Hepatic stellate cell (primary cell): Measurements from ENCODE around the gene TMED6.
A peak's percentile ranks its signal among the peaks of the same experiment; 100 is the strongest.
"Not testable (repeated sequence)": the region's sequence is repeated elsewhere in the genome, so short reads cannot be mapped to it uniquely, and the experiment has no call there.

Source experiments
- DNase-seq: peaks from one replicate; pipeline ENCODE4 v3.0.0; 2011; ENCODE audit warnings: low spot score

TMED6 gene

DNA sequence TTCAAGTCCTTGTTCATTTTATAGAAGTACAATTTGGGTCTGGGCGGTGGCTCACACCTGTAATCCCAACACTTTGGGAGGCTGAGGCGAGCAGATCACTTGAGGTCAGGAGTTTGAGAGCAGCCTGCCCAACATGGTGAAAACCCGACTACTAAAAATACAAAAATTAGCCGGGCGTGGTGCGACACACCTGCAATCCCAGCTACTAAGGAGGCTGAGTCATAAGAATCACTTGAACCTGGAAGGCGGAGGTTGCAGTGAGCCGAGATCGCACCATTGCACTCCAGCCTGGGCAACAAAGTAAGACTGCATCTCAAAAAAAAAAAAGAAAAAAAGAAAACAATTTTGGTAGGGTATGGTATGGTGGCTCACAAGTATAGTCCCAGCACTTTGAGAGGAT, 8.5 kb upstream of the TMED6 start:
- not testable (repeated sequence) for DNase-seq

DNA sequence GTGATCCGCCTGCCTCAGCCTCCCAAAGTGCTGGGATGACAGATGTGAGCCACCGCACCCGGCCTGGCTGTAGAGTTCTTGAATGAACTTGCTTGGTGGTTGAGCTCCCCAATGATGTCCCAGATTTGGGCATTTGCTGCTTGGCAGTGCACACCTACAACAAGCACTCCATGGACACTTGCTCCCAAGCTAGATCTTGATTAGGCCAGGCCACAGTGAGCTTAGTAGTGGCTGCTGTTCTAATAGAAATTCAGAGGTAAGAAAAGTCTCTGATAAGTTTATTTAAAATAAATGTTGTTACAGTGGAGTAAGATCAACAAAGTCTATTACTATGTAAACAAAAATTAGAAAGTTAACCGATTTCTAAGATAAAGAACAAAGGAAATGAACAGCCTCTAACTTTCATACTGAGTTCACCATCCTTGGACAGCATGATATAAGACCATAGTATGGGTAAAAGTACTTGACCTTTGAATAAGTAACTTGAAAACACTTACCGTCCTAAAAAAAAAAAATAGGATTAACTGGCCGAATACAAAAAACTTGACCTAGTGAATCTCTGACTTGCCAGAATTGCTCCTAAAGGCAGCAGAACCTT, 951 bp downstream of the TMED6 start:
- DNase-seq: no peak

DNA sequence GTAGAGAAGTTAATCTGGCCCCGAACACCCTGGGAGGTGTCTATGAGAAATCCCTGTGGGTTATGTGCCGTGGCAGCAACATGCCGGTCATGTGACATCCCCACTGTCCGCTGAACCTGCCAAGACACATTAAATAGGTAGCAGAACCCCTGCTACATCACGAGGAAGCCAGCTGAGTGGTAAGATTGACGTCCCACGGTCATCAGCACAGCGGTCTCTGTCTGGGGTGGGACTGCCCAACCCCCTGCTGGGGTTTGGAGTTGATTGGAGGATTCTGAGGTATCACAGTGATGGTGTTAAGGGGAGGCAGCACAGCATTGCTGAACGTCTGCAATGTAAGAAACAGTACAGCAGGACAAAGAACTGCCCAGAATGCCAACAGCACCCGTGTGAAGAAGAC, 2.0 kb downstream of the TMED6 start:
- DNase-seq: no peak

DNA sequence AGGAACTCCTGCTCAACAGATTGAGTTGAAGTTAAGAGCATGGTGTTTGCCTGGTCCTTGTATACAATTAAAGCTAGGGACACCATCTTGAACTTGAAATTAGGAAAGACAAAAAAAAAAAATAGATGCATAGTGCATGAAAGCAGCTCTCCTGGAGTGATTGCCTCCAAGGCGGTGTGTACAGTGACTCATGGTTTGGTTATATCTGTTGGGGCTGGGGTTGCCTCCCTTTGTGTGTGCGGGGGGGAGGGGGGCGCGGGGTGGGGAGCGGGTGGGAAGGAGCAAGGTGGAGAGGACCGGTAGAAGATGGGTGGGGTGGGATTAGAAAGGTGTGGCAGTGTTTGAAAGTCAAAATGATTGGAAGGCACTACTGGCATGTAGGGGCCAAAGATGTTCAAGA, 3.4 kb downstream of the TMED6 start:
- DNase-seq: no peak

DNA sequence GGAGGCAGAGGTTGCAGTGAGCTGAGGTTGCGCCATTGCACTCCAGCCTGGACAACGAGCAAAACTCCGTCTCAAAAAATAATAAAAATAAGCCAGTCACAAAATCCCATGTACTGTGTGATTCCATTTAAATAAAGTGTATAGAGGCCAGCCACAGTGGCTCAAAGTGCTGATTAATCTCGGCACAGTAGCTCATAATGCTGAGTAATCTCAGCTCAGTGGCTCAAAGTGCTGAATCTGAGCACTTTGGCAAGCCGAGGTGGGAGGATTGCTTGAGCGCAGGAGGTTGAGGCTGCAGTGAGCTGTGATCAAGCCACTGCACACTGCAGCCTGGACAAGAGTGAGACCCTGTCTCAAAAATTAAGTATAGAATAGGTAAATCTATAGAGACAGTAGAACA, 4.9 kb downstream of the TMED6 start:
- no peak for DNase-seq

DNA sequence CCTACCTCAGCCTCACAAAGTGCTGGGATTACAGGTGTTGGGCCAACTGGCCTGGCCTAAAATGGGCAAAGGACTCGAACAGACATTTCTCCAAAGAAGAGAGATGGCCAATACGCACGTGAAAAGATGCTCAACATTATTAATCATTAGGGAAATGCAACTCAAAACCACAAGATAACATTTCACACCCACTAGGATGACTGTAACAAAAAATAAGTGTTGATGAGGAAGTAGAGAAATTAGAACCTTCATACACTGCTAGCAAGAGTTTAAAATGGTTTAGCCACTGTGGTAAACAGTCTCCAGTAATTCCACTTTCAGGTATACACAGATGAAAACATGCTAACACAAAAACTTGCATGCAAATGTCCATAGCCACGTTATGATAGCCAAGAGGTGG, 5.7 kb downstream of the TMED6 start:
- no peak for DNase-seq

DNA sequence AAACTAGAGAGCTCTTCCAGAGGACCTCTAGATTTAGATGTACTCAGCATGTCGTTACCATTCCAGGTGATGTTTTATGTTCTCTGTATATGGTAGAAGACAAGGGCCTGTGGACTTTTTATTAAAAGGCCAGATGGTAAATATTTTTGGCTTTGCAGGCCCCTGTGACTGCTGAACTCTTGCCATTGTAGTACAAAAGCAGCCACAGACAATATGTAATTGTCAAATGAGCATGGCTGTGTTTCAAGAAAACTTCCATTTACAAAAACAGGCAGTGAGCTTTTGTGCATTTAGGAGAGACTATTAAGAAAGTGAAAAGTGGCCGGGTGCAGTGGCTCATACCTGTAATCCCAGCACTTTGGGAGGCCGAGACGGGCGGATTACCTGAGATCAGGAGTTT, 7.4 kb downstream of the TMED6 start:
- DNase-seq: no peak

DNA sequence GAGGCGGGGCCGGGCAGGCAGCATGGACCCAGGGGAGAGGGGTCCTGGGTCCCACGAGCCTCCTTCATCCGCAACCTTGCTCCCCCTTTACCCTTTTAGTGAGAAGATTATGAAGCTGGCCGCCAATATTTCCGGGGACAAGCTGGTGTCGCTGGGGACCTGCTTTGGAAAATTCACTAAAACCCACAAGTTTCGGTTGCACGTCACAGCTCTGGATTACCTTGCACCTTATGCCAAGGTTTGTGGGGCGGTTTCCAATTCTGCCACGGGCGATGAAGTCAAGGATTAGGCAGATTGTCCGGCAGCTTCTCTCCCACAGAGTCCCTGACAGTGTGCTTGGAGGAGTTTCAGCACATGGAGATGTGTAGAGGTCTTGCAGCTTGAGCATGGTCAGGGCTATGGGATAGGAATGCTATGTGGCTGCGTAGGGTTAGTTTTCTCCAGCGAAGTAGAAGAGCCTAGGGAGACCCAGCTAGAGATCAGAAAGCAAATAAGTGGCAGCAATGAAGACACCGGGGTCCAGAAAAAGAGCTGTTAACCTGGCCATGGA, 11.4 kb downstream of the TMED6 start:
- no peak for DNase-seq

DNA sequence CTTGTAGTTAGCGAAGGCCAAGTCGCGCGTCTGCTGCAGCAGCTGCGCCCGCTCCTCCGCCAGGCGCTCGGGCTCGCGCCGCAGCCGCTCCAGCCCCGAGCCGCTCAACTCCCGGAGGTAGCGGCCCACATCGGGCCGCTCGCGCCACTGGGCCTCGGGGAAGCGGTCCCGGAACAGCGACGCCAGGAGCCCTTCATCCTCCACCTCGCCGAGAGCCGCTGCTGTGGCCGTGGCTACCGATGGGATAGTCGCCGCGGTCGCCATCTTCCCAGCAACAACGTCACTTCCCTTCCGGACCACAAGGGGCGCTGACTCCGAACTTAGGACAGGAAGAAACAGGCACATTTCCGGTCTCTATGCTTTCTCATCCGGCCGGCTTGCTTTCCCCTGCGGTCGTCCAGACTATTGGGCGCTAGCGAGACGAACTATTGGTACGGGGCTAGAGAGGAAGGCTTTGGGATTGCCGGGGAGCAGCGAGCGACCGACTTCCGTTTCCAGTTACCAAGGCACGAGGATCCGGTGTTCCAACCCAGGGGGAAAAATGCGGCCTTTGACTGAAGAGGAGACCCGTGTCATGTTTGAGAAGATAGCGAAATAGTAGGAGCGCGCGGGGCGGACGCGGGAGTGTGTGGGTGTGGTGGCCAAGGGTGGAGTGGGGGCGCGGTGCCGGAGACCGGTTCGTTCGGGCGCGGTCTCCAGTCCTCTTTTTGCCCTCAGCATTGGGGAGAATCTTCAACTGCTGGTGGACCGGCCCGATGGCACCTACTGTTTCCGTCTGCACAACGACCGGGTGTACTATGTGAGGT, 12.1 kb downstream of the TMED6 start, which contains the start of the genes COG8 and NIP7:
TSS of gene COG8 (minus strand) at position 276 of the 806 bp plus-strand sequence. CDS start at position 264, 12 bp downstream.
TSS of gene NIP7 (plus strand) at position 484 of the 806 bp plus-strand sequence. CDS start at position 542, 58 bp downstream.
- DNase-seq: peak; percentile 95

DNA sequence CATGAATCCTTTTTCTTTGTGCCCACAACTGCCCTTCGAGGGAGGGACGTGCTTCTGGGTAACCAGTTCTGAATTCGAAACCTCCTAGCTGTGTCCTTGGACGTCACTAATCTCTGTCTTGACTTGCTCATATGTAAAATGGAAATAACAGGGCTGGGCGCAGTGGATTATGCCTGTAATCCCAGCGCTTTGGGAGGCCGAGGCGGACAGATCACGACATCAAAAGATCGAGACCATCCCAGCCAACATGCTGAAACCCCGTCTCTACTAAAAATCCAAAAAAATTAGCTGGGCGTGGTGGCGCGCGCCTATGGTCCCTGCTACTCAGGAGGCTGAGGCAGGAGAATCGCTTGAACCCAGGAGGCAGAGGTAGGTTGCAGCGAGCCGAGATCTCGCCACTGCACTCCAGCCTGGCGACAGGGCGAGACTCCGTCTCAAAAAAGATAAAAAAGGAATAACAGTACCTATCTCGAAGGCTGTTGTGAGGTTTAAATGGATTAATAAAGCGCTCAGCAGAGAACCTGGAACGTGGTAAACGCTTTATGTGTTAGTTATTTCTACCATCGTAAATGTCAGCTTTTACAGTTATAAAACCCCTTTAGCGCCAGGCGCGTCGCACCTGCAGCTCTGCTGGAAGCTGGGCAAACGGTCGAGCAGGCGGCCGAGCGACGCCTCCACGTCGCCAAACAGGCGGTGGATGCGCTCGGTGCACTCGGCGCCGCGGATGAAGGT, 12.9 kb downstream of the TMED6 start:
- DNase-seq: no peak

DNA sequence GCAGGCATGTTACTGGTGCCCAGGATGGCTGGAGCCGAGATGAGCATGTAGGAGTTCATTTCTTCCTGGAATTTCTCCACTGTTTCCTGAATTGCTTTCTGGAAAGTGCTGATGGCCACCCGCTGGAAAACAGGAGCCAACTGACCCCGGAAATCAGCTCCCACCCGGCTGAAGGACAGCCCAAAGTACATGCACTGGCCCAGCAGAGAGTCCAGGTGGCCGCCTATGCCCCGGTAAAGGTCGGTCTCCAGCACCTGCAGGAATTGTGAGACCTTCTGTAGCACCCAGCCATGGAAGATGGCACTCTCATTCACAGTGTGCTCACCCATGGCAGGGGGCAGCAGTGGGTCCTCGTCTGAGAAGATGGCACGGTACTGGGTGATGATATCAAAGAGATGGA, 16.9 kb downstream of the TMED6 start:
- DNase-seq: no peak

DNA sequence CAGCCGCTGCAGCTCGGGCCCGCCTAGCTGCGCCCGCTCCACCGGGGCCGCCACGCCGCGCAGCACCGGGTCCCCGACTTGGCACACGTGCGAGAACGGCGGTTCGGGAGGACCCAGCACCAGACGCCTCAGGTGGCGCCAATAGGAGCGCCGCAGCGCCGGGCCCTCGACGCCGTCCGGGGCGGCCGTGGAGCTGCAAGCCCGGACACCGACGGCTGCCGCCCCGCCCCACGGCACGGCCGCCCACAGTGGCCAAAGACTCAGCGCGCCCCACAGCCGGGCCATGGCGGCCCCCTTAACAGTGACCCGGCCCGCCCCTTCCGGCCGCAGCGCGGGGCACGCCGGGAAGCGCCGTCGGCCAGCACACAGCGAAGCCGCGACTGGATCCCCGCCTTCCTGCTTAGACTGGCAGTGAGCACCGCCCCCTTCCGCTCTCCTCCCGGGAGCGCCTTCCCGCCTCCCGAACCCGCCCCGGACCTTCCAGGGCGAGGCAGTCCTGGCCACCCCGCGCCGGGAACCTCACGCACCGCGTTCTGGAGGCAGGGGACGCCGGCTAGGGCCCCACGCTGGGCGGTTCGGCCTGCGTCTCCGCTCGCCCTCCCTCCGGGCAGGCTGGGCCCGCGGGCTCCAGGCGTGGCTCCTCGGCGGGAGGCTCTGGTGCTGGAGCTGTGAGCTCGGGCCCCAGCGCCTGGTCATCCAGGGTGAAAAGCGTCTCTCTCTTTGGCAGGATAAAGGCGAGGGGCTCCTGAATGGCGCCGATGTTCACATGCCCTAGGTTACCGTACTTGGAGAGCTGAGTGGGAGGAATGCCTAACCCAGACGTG, 21.1 kb downstream of the TMED6 start, which contains the start of gene PDF:
TSS of gene PDF (minus strand) at position 303 of the 824 bp plus-strand sequence. CDS start at position 285, 18 bp downstream.
- peak; percentile 96 for DNase-seq

DNA sequence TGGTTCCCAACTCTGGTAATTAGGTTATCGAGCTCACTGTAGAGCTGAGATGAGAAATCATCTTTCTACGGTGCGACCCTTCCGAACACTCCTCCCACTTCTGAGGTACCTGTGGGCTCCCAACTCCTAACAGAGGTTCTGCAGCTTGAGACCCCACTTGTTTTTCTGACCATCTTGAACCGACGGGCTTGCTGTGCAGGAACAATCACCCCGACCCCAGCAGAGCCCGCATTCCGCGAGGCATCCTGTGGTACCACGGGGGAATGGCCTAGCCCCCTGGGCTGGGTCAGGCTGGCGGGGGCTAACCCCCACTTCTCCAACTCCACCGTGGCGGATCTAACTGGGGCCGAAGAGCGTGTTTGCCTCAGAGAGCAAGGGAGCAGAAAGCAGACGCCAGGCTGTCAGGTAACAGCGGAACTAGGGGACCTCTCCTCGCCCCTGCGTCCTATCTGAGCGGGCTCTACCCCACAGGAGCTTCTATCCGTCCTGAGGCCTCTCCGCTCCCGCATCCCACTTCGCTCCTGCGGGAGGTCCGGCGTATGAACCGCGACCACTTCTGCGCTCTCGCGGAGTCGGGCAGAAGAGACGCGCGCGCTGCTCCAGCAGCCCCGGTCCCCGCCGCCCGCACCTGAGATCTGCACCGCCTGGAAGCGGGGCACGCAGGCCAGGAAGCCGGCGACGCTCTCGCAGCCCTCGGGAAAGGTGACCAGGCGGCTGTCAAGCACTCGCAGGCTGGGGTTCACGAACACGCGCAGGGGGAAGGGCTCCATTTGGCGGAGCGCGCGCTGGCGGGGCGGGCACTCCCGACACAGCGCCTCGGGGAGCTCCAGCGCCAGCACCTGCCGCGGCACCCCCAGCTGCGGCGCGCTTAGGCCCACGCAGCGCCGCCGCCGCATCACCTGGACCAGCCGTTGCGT, 22.0 kb downstream of the TMED6 start:
- peak; percentile 34 for DNase-seq

DNA sequence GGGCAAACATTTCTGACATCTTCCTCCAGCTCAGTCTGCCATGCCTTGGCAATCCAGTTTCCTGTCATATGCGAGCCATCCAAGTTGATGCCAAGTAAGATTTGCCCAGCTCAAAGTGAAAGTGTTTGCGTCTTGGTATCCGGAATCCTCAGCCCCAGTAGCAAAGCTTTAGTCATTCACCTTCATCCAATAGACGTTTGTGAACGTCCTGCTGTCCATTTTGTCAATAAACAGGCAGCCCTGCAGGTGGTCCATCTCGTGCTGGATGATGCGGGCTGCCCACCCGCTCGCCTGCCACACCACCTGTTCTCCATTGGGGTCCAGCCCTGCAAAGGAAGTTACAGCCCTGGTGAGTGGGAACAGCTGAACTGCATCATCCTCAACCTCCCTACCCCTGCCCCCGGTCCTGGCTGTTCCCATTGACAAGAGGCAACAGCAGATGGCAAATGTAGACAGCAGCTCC, 22.7 kb downstream of the TMED6 start:
- peak; percentile 26 for DNase-seq

DNA sequence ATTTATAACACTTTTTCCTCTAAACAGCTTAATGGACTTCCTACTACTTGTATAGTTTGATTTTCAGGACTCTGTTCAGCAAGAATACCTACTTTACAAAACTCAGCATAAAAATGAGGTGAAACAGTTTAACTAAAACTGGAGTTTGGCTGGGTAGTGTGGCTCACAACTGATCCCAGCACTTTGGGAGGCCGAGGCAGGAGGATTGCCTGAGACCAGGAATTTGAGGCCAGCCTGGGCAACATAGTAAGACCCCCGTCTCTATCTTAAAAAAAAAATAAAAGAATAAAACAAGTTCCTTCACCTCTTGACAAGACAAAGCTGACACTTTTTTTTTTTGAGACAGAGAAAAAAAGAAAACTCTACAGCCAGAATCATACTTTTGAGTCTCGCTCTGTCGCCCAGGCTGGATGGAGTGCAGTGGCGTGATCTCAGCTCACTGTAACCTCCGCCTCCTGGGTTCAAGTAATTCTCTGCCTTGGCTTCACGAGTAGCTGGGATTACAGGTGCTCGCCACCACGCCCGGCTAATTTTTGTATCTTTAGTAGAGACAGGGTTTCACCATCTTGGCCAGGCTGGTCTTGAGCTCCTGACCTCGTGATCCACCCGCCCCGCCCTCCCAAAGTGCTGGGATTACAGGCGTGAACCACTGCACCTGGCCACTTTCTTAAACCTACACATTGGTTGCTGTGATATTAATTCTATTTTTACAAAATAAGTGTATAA, 23.8 kb downstream of the TMED6 start:
- DNase-seq: no peak

DNA sequence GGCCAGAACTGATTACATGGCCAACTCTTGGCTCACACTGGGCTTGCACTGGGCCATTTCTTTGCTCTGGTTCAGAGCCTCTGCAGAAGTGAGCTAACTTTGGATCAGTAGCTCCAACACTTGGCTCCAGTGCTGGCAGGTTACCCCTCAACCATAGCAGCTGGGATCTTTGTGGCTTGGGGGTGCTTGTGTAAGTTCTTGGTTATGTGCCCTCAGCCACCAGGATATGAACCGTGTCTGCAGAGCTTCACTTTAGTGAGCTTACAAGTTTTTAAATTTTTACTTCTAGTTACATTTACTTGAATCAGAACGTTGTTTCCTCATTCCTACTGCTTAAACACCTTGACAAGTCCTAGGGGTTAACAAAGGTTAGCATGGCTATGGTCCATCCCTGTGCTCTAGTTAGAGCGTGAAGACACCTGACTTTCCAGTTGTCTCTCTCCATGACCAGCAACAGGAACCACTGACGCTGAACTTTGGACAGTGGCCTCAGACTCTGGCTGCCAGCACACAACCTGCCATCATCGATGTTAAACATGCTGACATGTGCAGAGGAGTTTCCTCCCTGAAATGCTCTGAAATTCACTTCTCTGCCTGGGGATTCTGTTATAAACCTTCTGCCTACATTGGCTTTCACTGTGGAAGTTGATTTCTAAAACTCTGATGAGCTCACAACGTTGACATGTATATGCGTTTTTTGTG, 25.3 kb downstream of the TMED6 start:
- DNase-seq: no peak

DNA sequence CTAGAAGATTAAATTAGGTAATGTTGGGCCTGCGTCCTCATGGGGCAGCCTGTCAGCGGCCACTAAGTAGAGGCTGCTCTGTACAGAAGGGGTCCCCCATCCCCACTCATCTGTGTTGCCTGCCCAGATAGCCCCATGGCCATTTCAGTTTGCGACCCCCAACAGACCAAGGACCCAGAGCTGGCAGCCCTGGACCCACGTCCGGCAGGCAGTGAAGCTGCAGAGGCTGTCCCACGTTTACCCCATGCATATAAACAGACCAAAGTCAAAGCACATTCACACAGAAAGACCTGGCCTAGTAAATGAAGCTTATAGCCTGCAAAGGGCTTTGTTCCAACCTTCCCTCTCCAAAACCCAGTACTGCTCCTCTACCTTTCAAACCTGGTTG, 25.8 kb downstream of the TMED6 start:
- DNase-seq: no peak

DNA sequence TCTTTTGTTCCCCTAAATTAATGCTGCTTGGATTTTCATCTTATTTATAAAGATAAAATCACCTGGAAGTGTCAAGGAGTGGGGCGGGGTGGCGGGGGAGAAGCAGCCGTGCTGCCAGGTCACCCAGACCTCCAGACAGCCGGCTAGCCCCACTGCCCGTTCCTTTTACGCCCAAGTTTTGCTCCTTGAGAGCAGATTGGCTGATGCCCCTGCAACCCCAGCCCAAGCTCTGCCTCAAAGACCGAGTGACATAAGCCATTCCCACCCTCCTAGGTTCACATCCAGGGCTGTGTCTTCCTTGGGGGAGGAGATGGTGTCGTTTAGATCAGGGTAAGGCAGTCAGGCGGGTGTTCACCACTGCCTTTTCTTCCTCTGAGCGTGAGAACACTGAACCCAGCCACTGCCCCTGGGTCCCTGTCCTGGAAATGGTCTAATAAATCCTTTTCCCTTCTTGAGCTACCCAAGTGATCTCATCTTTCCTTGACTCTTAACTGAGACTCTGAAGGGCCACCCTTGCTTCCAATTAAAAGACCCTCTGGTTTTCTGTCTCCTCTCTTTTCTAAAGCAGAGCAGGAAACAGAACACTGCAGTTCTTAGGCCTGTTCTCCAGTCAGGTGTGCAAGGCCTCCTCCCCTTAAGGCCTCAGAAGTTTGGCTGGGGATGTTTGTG, 26.9 kb downstream of the TMED6 start:
- no peak for DNase-seq
